Measurements from ENCODE around the gene PDYN.

- TF ChIP-seq FOXM1 (IDR thresholded peaks at IDR 0.05; ENCODE audit: borderline replicate concordance) (no peak), ZNF384 (IDR thresholded peaks at IDR 0.05) (no peak), SUZ12 (IDR thresholded peaks at IDR 0.05) (no peak), LEF1 (IDR thresholded peaks at IDR 0.05; ENCODE audit: borderline replicate concordance) (no peak), PKNOX1 (IDR thresholded peaks at IDR 0.05) (no peak), SP1 (IDR thresholded peaks at IDR 0.05) (no peak), TARDBP (IDR thresholded peaks at IDR 0.05) (no peak), BHLHE40 (IDR thresholded peaks at IDR 0.05; ENCODE audit: borderline replicate concordance) (no peak)
Observed at GRCh38 chr20:1953621-1954020, 40.2 kb downstream of the PDYN start.

All from HEK293T (cell line).